ENCODE measurements around the gene AXL. TPM values are rescaled to one million over a fixed set of nuclear protein-coding genes. Genes with fewer than 3 reads are reported as not detected.
"Not testable (repeated sequence)": the region's sequence is repeated elsewhere in the genome, so short reads cannot be mapped to it uniquely, and the experiment has no call there.

AXL gene
- 100 to 1,000 TPM in 1 of 4 donors, 10 to 100 TPM in 3; 72.0 to 110 (median 88.5) TPM for total RNA-seq

DNA sequence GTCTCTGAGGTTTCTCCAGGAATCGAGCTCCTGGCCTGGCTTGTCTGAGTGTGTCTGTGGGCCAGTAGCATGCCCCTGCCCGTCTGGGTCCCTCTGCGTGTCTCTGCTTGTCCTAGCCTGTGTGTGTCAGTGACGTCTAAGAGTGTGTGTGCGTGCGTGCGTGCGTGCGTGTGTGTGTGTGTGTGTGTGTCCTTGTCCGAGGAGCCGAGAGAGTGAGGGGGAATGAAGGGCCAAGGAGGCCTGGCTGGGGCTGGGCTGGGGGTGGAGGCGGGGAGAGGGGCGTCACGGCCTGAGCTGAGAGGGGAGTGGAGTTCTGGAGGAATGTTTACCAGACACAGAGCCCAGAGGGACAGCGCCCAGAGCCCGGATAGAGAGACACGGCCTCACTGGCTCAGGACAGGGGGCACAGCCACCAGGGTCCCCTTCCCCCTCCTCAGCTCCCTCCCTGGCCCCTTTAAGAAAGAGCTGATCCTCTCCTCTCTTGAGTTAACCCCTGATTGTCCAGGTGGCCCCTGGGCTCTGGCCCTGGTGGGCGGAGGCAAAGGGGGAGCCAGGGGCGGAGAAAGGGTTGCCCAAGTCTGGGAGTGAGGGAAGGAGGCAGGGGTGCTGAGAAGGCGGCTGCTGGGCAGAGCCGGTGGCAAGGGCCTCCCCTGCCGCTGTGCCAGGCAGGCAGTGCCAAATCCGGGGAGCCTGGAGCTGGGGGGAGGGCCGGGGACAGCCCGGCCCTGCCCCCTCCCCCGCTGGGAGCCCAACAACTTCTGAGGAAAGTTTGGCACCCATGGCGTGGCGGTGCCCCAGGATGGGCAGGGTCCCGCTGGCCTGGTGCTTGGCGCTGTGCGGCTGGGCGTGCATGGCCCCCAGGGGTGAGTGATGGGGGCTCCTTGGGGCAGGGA lies at the start of gene AXL:
AXL (plus strand) TSS at position 609 of the 893 bp plus-strand sequence; CDS start at position 779, 170 bp downstream.
- 4 to 6% methylated on average over 27 to 32 of the region's 32 CpGs for WGBS, 2 donors
- Histone ChIP-seq H3K27ac (peak within 1 kb of the TSS; percentile 87 to 99 (median 94)), H3K27me3 (no peaks in the 10 kb centered on the region), H3K9me3 (no peaks in the 10 kb centered on the region), H3K4me3 (peak within 1 kb of the TSS; percentile 62 to 96 (median 78)), H3K4me1 (peaks cover 0 to 58% (median 25%) of the 10 kb centered on the region in 4 donors), H3K36me3 (peaks cover 0 to 9% (median 0%) of the 10 kb centered on the region in 3 donors)
- peak; percentile 82 to 84 for DNase-seq (ENCODE audit: low spot score in 2 of 2)
- TF ChIP-seq CTCF (IDR thresholded peaks at IDR 0.05), result peak in 2 of 5 experiments; percentile 1 to 31
- peak; percentile 29 to 70 for TF ChIP-seq POLR2A (IDR thresholded peaks at IDR 0.05)
- TF ChIP-seq EP300 (IDR thresholded peaks at IDR 0.05), result peak; percentile 41 to 89

- Histone ChIP-seq H3K36me3 (no peaks in the 10 kb centered on the region), H3K27ac (no peak overlapping the region), H3K4me1 (peaks cover 0 to 10% (median 7%) of the 10 kb centered on the region in 4 donors), H3K4me3 (no peak overlapping the region), H3K9me3 (no peaks in the 10 kb centered on the region), H3K27me3 (no peaks in the 10 kb centered on the region)
- no peak for DNase-seq (ENCODE audit: low spot score in 2 of 2)
- WGBS, 2 donors, result 68 to 69% methylated on average over 6 of the region's 6 CpGs
- no peak for TF ChIP-seq CTCF (IDR thresholded peaks at IDR 0.05)
Observed at GRCh38 chr19:41172297-41173164, 46.5 kb upstream of the AXL start.

DNA sequence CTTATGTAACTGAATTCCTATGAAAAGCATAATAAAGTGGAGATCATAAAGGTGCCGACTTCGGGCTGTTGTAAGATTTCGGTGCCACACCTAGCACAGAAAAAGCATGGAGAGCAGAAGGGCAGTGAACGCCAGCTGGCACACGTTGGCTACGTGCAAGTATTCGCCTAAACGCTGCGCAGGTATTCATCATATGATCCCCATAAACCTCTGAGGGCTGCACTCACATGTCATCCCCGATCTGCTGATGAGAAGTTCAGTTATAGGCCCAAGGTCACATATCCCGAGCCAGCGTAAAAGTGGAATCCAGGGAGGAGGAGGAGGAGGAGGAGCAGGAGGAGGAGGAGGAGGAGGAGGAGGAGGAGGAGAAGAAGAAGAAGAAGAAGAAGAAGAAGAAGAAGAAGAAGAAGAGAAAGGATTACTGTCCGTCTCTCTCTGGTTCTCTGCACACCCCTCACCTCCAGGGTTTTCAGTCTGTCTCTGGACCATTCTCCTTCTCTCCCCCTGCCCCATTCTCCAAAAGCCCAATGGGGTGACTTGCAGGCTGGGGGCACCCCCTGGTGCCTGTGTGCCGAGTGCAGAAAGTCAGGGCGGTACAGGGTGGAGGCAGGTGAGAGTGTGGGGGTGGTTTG lies 44.6 kb upstream of the AXL start:
- no peak for DNase-seq (ENCODE audit: low spot score in 2 of 2)
- TF ChIP-seq POLR2A (IDR thresholded peaks at IDR 0.05) (no peak), EP300 (IDR thresholded peaks at IDR 0.05) (no peak), CTCF (IDR thresholded peaks at IDR 0.05) (no peak)
- Histone ChIP-seq H3K9me3 (no peaks in the 10 kb centered on the region), H3K27me3 (no peaks in the 10 kb centered on the region), H3K4me3 (no peak overlapping the region), H3K4me1 (peaks cover 0 to 10% (median 7%) of the 10 kb centered on the region in 4 donors), H3K27ac (no peak overlapping the region), H3K36me3 (no peaks in the 10 kb centered on the region)
- 83% methylated on average over 15 of the region's 15 CpGs for WGBS, 2 donors

DNA sequence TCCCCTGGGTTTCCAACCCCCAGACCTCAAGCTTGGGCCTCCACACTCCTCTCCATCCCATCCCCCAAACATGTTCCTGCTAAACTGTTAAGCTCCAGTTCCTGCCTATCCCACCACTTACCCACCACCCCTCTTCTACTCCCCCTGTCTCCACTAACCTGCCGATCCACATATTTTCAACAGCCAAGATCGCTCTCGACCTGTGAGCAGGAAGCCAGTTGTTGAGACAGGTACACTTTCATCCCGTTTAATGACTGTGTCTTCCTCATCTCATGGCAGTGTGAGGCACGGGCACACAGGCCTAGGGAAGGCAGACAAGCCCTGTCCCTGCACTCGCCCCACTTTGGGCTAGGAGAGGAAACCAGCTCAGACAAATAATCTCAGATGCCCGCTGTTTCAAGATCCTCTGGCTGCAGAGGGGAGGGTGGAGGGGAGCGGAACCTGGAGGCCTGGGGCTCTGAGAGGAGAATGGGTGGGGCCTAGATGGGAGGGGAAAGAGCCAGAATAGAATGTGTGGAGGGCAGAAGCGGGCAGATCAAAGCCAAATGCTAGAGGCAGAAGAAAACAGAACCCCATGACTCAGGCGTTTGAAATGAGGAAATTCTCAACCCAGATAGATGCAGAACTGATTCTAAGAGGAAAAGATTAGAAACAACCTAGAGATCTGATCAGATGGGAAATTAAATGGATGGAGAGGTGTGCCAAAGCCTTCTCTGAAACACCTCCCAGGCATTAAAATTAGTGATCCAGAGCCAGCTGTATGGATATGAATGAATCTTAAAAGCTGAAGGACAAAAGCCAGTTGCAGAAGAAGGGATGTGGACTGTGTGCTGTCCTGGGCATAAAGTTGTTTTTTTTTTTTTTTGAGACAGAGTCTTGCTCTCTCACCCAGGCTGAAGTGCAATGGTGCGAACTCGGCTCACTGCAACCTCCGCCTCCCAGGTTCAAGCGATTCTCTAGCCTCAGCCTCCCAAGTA lies 42.9 kb upstream of the AXL start:
- Histone ChIP-seq H3K4me1 (peaks cover 0 to 10% (median 7%) of the 10 kb centered on the region in 4 donors), H3K9me3 (no peaks in the 10 kb centered on the region), H3K27ac (peak overlapping the region in 2 of 4 donors; percentile 30 to 45), H3K36me3 (no peaks in the 10 kb centered on the region), H3K4me3 (no peak overlapping the region), H3K27me3 (no peaks in the 10 kb centered on the region)
- TF ChIP-seq EP300 (IDR thresholded peaks at IDR 0.05), result no peak
- TF ChIP-seq CTCF (IDR thresholded peaks at IDR 0.05), result no peak
- TF ChIP-seq POLR2A (IDR thresholded peaks at IDR 0.05), result no peak
- 29 to 32% methylated on average over 14 of the region's 14 CpGs for WGBS, 2 donors
- peak; percentile 24 to 53 for DNase-seq (ENCODE audit: low spot score in 2 of 2)

- H3K4me1 ChIP-seq; H3K4me3 ChIP-seq; H3K9me3 ChIP-seq; DNase-seq (ENCODE audit: low spot score in 2 of 2); H3K36me3 ChIP-seq; H3K27ac ChIP-seq; H3K27me3 ChIP-seq: not testable (repeated sequence)
- 100% methylated on average over 7 of the region's 34 CpGs; no CpG with 5 or more reads in 1 of the 2 donors for WGBS, 2 donors
Observed at GRCh38 chr19:41180173-41180572, 38.9 kb upstream of the AXL start.

All from tibial nerve (tissue), 4 donors.